BLaER1 treated with 17β-estradiol and CSF1 and Interleukin-3, amounts not matched to agents 10 nM and 100 nM (cell line): Measurements from ENCODE around the gene GOLGA2.
A peak's percentile ranks its signal among the peaks of the same experiment; 100 is the strongest.

Experiments
- H3K27ac ChIP-seq, 11 experiments: shearing (Covaris generic); formaldehyde crosslinking; 2 replicates each; pipeline ENCODE4 v1.8.1; 2022
- H3K27me3 ChIP-seq, 11 experiments: shearing (Covaris generic); formaldehyde crosslinking; 2 replicates each; pipeline ENCODE4 v1.8.1; 2022
- H3K36me3 ChIP-seq, 11 experiments: shearing (Covaris generic); formaldehyde crosslinking; 2 replicates each; pipeline ENCODE4 v1.8.1; 2022
- H3K4me1 ChIP-seq, 10 experiments: shearing (Covaris generic); formaldehyde crosslinking; 2 replicates each; pipeline ENCODE4 v1.8.1; 2022
- H3K4me2 ChIP-seq, 11 experiments: shearing (Covaris generic); formaldehyde crosslinking; 2 replicates each; pipeline ENCODE4 v1.8.1; 2022
- H3K4me3 ChIP-seq, 10 experiments: shearing (Covaris generic); formaldehyde crosslinking; 2 replicates each; pipeline ENCODE4 v1.8.1; 2022
- H3K9ac ChIP-seq, 11 experiments: shearing (Covaris generic); formaldehyde crosslinking; 2 replicates each; pipeline ENCODE4 v1.8.1; 2022
- H3K9me3 ChIP-seq, 11 experiments: shearing (Covaris generic); formaldehyde crosslinking; replicated peaks in 1 of 11; 2 replicates each; pipeline ENCODE4 v1.8.1; 2022
- H4K20me1 ChIP-seq, 11 experiments: shearing (Covaris generic); formaldehyde crosslinking; 2 replicates each; pipeline ENCODE4 v1.8.1; 2022
- Cebpa-rat ChIP-seq, 11 experiments: shearing (Covaris generic); IDR thresholded peaks; 2 replicates each; pipeline ENCODE4 v1.8.1; 2022

The GOLGA2 gene

DNA sequence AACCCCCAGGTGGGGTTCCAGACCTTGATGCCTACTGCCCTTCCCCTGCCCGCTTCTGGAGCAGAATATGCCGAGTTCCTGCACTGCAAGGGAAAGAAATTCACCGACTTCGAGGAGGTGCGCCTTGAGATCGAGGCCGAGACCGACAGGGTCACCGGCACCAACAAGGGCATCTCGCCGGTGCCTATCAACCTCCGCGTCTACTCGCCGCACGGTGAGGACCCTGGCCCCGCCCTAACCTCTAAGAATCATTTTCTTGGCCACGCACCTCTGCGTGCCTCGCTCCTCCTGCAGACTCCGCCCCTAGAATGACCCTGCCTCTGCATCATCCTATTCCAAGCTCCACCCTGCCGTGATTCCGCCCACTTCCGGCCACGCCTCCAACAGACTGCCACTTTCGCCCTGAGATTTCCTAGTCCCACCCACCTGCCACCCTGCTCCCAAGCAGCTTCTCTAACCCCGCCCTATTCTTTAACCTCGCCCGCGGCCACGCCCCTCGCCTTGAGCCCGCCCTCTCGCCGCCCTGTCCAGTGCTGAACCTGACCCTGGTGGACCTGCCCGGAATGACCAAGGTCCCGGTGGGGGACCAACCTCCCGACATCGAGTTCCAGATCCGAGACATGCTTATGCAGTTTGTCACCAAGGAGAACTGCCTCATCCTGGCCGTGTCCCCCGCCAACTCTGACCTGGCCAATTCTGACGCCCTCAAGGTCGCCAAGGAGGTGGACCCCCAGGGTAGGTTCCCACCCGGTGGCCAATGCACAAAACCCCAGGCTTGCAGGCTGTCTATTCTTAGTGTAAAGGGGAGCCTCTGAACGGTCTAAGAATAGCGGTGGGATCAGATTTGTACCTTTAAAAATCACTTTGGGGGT, 57.1 kb downstream of the GOLGA2 start:
- H3K27ac ChIP-seq = peak overlapping the region in 7 of 11 experiments; percentile 16 to 54 (median 35); a peak in 13 of 22 replicates
- peak overlapping the region; percentile 70 to 94 (median 88) for H3K4me2 ChIP-seq

DNA sequence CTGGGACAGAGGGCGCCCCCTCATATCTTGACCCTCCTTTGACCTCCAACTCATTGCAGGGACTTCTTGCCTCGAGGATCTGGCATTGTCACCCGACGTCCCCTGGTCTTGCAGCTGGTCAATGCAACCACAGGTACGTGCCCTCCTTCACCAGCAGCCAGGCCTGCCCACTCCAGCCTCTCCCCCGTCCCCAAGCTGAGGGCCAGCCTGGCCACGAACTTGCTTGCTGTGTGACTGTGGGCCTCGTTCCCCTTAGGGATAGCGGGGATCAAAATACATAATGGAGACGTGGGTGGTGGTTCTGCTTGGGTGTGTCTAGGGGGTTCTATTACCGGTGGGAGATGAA, 57.7 kb downstream of the GOLGA2 start:
- H3K27ac ChIP-seq = peak overlapping the region in 7 of 11 experiments; percentile 16 to 54 (median 35); a peak in 13 of 22 replicates
- peak overlapping the region; percentile 70 to 94 (median 88) for H3K4me2 ChIP-seq
- no peaks in the 10 kb centered on the region for H3K9me3 ChIP-seq
- H3K4me3 ChIP-seq = peak overlapping the region; percentile 40 to 69 (median 50)
- TF ChIP-seq Cebpa-rat (IDR thresholded peaks at IDR 0.05) = no peak
- H3K27me3 ChIP-seq = no peaks in the 10 kb centered on the region
- peaks cover 38 to 58% (median 48%) of the 10 kb centered on the region in 10 experiments for H3K4me1 ChIP-seq
- H3K9ac ChIP-seq = peak overlapping the region in 10 of 11 experiments; percentile 2 to 62 (median 49); a peak in 14 of 22 replicates
- H3K36me3 ChIP-seq = peaks cover 0 to 5% (median 0%) of the 10 kb centered on the region in 11 experiments; a peak in 2 of 22 replicates
- peaks cover 0 to 11% (median 0%) of the 10 kb centered on the region in 11 experiments; a peak in 1 of 22 replicates for H4K20me1 ChIP-seq

More for the DNA sequence above, 57.1 kb downstream of the GOLGA2 start:
- no peaks in the 10 kb centered on the region for H3K27me3 ChIP-seq
- peaks cover 34 to 54% (median 44%) of the 10 kb centered on the region in 10 experiments for H3K4me1 ChIP-seq
- peaks cover 0 to 5% (median 0%) of the 10 kb centered on the region in 11 experiments; a peak in 2 of 22 replicates for H3K36me3 ChIP-seq
- H3K9ac ChIP-seq = peak overlapping the region in 10 of 11 experiments; percentile 2 to 62 (median 49); a peak in 14 of 22 replicates
- TF ChIP-seq Cebpa-rat (IDR thresholded peaks at IDR 0.05) = no peak
- peak overlapping the region; percentile 40 to 69 (median 50) for H3K4me3 ChIP-seq
- no peaks in the 10 kb centered on the region for H3K9me3 ChIP-seq
- H4K20me1 ChIP-seq = peaks cover 0 to 11% (median 0%) of the 10 kb centered on the region in 11 experiments; a peak in 1 of 22 replicates

DNA sequence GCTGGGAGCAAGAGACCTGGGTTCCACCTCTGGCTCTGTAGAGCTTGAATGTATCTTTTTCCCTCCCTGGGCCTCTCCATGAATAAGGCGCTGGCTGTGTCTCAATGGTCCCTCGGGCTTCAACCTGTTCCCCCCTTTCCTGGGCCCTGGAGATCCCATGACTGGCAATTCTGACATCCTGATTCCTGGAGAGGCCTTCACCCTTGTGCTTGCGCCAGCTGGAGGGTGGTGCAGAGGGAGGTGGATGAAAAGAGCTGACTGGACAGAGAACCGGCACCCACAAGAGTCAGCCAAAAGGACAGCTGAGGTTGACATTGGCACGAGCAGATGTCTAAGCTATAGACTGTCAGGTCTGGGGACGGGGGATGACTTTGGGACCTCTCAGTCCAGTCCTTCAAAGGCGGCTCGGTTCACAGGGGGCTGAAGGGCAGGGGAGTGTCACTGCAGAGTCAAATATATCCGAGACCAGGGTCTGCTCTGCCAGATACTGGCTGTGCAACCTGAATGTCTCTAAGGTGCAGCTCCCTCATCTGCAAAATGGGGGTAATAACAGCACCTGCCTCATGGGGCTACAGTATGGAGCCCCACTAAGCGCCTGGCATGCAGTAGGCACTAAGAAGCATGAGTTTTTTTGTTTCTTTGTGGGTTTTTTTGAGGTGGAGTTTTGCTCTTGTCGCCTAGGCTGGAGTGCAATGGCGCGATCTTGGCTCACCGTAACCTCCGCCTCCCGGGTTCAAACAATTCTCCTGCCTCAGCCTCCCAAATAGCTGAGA, 58.8 kb downstream of the GOLGA2 start:
- Histone ChIP-seq H3K27me3 (no peaks in the 10 kb centered on the region), H3K36me3 (peaks cover 0 to 1% (median 0%) of the 10 kb centered on the region in 11 experiments; a peak in 1 of 22 replicates), H3K4me3 (no peak overlapping the region), H3K4me1 (peaks cover 44 to 70% (median 60%) of the 10 kb centered on the region in 10 experiments), H3K9ac (no peak overlapping the region), H4K20me1 (peaks cover 0 to 11% (median 0%) of the 10 kb centered on the region in 11 experiments; a peak in 1 of 22 replicates), H3K4me2 (peak overlapping the region in 5 of 11 experiments; percentile 70 to 94 (median 88); a peak in 9 of 22 replicates), H3K27ac (no peak overlapping the region), H3K9me3 (no peaks in the 10 kb centered on the region)
- no peak for TF ChIP-seq Cebpa-rat (IDR thresholded peaks at IDR 0.05)

DNA sequence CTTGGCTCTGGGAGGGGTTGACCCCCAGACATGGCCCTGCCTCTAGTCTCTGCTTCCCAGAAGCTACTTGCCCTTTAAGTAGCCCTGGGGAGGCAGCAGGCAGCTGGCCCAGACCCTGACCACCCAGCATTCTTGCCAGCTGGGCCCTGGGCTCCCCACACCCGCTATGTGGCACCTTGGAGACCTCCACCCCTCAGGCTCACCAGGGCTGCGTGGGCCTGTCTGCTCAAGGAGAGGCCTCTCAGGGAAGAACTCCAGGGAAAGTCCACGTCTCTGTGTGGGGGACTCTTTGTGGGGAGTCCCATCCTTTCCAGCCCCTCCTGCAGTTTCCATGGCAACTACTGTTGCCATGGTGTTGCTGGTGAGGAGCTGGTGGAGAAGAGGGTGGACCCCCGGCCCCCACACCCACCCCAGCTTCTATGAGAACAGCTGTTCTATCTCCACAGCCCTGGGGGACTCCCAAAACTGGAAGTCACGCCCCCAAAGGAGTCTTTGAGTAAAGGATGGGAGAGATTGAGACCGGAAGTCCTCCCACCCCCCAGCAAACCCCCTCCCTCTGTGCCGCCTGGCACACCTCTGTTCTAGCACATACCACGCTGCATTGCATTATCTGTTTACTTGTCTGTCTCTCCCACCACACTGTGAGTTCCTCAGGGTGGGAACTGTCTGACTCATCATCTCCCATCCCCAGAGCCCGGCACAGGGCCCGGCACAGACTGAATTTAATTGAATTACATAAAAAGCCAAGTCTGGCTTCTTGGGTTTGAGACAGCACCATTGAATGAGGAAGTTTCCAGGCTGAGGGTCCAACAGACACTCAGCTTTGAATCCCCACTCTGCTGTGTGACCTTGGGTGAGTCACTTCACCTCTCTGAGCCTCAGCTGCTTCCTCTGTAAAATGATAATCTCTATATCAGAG, 60.1 kb downstream of the GOLGA2 start:
- no peak for TF ChIP-seq Cebpa-rat (IDR thresholded peaks at IDR 0.05)
- Histone ChIP-seq H3K4me3 (no peak overlapping the region), H3K27ac (peak overlapping the region in 3 of 11 experiments; percentile 0 to 39 (median 10); a peak in 5 of 22 replicates), H3K27me3 (no peaks in the 10 kb centered on the region), H3K4me1 (peaks cover 44 to 75% (median 66%) of the 10 kb centered on the region in 10 experiments), H3K4me2 (peak overlapping the region in 3 of 11 experiments; percentile 3 to 70 (median 21); a peak in 2 of 22 replicates), H3K9me3 (no peaks in the 10 kb centered on the region), H3K9ac (0 out of 22 replicates have a peak overlapping the region, but pooled peaks of 1 of the 11 experiments have one; percentile 23), H4K20me1 (peaks cover 0 to 11% (median 0%) of the 10 kb centered on the region in 11 experiments; a peak in 1 of 22 replicates), H3K36me3 (no peaks in the 10 kb centered on the region)

DNA sequence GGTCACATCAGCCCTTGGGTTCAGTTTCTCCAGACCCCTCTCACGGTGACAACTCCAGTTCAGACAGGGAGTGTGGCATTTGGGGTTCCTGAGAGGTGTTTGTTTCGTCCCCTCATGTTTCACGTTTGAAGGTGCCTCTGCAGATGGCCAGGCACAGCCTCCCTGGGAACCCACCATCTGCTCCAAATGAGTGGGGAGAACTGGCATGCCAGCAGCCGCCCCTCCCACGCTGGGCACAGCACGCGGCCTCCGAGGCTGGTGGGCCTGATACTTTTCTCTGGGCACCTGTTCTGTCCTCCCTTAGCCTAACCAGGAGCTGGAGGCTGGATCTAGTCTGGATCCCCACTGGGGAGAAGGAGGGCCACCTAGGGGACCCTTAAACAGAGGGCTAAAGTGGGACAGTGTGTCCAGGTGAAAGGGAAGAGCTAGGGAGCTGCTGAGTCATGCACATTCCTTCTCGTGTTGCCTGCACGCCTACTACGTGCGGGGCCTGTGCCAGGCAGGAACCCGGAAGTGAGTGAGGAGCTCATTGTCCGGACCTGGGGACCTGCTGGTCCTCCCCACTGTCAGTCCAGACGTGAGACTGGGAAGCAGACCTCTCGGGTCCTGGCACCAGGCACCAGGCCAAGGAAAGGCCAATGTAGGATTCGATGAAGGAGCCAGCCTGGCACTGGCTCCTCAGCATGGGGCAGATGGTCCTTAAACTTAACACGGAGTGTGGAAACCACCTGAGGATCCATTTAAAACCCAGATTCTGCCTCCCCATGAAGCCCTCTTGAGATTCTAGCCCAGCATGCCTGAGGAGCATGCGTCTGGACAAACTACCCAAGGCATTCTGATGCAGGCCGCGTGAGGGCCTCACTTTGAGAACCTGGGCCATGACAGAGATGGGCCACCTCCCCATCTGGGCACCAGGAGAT, 61.0 kb downstream of the GOLGA2 start:
- peak overlapping the region in 6 of 11 experiments; percentile 0 to 39 (median 7); a peak in 7 of 22 replicates for H3K27ac ChIP-seq
- peak overlapping the region in 3 of 11 experiments; percentile 23 to 51 (median 47); a peak in 2 of 22 replicates for H3K9ac ChIP-seq
- peak overlapping the region in 7 of 11 experiments; percentile 2 to 80 (median 75); a peak in 12 of 22 replicates for H3K4me2 ChIP-seq
- no peak overlapping the region for H3K4me3 ChIP-seq
- peaks cover 44 to 79% (median 68%) of the 10 kb centered on the region in 10 experiments for H3K4me1 ChIP-seq
- H3K36me3 ChIP-seq = no peaks in the 10 kb centered on the region
- TF ChIP-seq Cebpa-rat (IDR thresholded peaks at IDR 0.05) = no peak
- H3K9me3 ChIP-seq = no peaks in the 10 kb centered on the region
- peaks cover 0 to 9% (median 0%) of the 10 kb centered on the region in 11 experiments; a peak in 1 of 22 replicates for H4K20me1 ChIP-seq
- H3K27me3 ChIP-seq = no peaks in the 10 kb centered on the region

DNA sequence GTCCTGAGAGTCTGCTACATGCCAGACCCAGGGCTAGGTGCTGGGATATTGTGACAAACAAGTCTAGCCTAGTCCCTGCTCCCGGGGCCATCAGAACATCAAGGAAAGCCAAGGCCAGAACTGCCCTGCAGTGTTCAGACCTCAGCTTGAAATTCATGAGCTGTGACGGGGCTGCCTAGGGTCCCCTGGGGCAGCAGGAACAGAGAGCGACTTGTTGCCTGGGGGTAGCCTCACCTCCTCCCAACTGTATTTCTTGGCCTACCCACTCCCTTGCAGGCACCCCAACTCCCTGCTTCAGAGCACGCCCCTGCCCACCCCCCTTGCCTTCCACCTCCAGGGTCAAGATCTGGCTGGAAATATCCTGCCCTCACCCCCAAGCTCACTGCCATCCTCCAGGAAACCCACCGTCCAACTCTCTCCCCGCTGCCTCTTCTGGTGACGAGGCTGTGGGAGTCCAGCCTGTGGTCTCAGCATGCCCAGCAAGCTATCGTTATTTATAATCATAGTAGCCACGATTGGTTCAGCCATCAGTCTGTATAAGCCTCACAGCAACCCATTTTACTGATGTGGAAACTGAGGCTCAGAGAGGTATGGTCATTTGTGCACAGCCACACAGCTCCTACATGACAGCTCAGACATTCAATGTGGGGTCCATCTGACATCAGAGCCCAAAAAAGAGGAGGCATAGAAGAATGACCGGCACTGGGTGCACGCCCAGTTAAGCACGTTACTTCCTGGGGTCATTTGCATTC, 61.9 kb downstream of the GOLGA2 start:
- H4K20me1 ChIP-seq = 0 out of 22 replicates have a peak, but pooled peaks cover 0 to under 1% (median 0%) of the 10 kb centered on the region in 11 experiments
- no peaks in the 10 kb centered on the region for H3K27me3 ChIP-seq
- H3K4me3 ChIP-seq = no peak overlapping the region
- peak overlapping the region in 1 of 11 experiments; percentile 39; a peak in 1 of 22 replicates for H3K27ac ChIP-seq
- H3K4me1 ChIP-seq = peaks cover 46 to 83% (median 73%) of the 10 kb centered on the region in 10 experiments
- TF ChIP-seq Cebpa-rat (IDR thresholded peaks at IDR 0.05) = no peak
- no peaks in the 10 kb centered on the region for H3K36me3 ChIP-seq
- no peaks in the 10 kb centered on the region for H3K9me3 ChIP-seq
- peak overlapping the region in 4 of 11 experiments; percentile 34 to 51 (median 44); a peak in 5 of 22 replicates for H3K9ac ChIP-seq
- peak overlapping the region in 10 of 11 experiments; percentile 29 to 80 (median 72); a peak in 19 of 22 replicates for H3K4me2 ChIP-seq
